Fibroblast of peridontal ligament (primary cell): Measurements from ENCODE around the gene INHA.

ENCODE experiments used
- DNase-seq: peaks from one replicate; pipeline ENCODE4 v3.0.0-alpha.2; 2010; ENCODE audit errors: extremely low read depth

INHA gene, protein sequence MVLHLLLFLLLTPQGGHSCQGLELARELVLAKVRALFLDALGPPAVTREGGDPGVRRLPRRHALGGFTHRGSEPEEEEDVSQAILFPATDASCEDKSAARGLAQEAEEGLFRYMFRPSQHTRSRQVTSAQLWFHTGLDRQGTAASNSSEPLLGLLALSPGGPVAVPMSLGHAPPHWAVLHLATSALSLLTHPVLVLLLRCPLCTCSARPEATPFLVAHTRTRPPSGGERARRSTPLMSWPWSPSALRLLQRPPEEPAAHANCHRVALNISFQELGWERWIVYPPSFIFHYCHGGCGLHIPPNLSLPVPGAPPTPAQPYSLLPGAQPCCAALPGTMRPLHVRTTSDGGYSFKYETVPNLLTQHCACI

DNA sequence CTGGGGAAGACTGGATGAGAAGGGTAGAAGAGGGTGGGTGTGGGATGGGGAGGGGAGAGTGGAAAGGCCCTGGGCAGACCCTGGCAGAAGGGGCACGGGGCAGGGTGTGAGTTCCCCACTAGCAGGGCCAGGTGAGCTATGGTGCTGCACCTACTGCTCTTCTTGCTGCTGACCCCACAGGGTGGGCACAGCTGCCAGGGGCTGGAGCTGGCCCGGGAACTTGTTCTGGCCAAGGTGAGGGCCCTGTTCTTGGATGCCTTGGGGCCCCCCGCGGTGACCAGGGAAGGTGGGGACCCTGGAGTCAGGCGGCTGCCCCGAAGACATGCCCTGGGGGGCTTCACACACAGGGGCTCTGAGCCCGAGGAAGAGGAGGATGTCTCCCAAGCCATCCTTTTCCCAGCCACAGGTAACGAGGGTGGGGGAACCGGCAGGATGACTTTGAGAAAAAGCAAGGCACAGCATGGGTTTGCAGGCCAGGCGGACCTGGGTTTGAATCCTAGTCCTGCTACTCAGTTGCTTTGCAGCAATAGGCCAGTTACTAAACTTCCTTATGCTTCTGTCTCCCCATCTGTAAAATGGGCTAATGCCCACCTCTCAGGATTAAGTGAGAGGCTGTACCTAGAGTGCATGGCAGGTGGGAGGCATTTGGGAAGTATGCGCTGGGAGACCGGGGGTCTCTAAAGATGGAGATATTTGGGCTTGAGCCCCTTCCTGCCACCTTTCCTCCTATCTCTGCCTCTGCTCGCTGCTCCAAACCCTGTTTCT is at the start of gene INHA:
TSS of gene INHA (plus strand) at position 74 of the 765 bp plus-strand sequence. CDS start at position 139, 65 bp downstream.
- no peak for DNase-seq

DNA sequence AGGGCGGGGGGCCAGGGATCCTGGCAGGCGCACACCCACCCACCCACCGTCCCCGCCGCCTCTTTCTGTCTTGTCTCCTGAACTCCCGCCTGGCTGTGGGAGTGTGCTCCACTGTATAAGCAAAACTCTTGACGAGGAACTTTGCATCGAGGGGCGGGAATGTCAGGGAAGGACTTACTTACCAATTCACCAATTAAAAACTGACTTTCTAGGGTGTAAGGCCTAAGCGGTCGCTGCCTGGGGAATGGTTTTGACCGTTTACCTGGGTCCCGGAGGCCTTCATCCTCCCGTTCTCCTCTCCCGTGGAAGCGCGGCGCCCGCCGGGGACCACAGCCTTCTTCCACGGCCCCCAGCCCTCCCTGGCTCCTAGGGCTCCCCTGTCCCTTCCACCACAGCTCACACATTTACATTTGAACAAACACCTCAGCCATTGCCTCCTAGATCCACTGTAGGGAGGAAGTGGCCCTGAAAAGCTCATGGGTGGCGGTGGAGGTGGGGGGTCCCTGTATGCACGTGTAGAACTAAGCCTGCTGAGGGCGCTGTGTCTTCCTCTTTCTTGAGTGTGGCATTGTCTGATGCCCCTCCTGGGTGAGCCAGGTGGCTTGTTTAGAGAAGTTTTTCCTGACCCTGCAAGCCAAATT is 49.0 kb upstream of the INHA start:
- no peak for DNase-seq

DNA sequence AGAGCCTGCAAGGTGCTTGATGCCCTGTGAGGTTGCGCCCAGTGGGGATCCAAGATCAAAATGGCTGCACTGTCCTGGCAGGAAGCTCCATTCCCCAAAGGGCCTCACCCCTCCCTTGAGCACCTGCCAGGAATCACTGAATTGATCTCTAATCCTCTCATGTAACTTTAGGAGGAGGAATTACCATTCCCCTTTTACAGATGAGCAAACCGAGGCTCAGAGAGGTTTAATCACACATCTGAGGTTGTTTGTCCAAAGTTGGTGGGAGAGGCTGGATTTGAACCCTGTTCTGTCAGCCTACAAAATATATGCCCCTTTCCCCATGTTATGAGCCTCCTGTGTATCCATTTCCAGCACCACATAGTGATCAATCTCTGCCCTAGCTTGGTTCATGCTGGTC is 47.3 kb upstream of the INHA start:
- DNase-seq, result no peak

DNA sequence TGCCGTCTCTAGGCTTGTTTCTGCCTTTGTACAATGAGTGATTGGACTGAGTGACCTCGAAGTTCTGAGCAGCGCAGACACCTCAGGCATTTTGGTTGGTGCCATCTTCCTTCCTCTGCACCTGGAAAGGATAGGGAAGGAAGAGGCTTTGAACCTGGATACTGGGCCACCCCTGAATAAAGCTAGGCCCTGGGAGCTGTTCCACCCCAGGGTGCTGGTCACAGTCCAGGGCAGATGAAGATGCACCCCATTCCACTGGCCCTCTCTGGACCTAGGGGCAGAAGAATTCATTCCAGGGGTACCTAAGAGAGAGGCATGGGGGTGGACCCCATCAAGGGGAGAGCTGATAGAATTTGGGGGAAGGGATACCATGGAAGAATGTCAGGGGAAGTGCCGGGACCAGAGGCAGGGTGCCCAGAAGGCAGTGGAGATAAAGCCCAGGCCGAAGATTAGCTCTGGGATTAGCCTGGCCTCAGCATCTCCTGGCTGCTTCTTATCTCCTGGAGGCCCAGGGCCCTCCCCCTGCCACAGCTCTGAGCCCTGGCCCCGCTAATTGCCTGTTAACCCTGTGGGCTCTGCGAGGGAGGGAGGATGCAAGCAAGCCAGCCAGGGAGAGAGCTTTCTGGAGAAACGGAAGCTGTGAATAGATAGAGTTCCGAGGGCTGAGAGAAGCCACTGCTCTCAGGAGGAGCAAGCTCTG is 46.4 kb upstream of the INHA start:
- no peak for DNase-seq

DNA sequence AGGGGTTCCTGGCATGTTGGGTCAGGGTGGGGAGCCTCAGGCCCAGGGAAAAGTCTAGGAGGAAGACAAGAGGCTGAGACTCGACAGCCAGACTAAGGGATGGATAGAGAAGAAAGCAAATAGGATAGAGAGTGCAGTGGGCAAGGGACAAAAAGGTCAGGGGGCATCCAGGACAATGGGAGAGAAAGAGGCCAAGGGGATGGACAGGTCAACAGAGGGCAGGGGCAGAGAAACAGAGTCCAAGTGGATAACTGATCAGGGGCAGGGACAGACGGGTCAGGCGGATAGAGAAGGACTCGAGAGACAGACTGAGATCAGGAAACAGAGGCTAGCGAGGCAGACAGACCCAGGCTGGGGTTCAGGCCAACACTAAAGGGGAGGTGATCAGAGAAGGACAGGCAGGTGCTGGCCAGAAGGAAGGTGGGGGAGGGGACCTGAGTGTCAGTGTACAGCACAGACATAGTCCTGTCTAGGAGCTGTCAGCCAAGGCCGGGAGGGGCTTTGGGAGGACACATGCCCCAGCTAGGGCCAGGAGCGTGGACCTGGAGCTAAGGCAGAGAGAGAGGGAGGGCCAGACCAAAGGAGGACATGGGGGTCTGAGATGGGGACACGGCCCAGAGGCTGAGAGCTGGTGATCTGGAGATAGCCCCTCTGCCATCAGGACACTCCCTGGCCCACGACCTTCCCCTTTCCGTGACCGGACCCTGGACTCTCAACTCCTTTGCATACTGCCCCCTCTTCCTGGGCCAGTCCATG is 45.6 kb upstream of the INHA start:
- DNase-seq, result no peak

DNA sequence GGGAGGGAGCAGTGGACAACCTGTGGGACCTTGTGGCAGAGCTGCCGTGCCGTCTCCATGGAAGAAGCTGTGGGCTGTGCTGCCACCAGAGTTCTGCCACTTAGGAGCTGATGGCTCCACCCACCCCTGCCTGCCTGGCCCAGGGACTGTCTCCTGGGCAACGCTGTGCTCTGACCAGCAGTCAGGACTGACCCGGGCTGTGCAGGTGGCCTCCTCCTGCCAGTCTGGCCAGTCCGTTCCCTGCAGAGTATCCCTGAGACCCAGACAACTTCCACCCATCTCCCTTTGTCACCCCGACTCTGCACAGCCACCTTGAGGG is 45.1 kb upstream of the INHA start:
- DNase-seq, result no peak

DNA sequence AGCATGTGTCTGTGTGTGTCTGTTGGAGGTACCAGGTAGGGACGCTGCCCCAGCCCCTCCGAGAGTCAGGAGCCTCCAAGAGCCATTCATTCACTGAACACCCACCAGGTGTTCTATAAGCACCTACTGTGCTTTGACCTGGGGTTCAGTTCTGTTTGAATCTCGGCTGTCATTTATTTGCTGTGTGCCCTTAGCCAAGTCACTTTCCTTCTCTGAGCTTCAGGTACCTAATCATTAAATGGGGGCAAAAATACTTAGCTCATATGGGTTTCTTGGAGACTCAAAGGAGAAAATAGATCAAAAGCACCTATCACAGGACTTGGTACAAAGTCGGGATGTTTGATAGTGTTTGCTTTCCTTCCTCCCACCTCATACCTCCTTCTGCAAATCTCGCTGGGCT is 44.6 kb upstream of the INHA start:
- no peak for DNase-seq

DNA sequence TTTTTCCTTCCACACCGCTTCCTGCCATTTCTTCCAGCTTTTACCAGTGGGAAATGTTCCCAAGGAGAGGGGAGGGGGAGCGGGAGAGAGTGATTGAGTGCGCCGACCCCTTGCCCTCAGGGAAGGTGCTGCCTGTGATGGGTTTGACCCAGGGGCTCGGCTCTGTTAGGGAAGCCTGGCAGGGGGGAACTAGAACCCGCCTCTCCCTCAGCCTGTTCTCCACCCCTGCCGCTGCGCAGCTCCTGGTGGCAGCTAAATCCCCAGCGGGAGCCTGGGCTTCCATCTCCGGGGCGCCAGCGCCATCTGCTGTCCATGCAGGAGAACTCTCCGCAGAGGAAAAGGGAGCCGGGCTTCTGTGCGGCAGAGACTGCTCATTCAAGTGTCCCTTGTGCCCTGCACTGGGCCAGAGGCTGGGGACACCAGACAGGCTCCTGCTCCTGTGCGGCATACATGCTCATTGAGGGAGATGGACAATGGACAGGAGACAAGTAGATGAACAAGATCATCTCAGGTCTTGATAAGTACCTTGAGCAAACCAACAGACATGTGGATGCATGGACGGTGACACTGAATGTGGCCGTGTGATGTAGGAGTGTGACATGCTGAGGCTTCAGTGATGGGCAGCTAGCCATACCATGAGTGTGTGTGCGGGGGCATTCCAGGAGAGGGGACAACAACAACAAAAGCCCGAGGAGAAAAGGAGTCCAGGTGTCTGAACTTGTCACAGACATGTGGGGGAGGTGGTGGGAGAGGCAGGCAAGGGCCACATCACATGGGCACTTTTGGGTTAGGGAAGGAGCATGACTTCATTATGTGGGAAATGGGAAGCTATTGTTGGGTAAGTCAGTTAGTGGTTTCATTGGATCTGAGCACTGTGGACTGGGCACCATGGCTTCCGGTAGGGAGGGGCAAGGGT is 41.8 kb upstream of the INHA start:
- DNase-seq, result peak; percentile 81

DNA sequence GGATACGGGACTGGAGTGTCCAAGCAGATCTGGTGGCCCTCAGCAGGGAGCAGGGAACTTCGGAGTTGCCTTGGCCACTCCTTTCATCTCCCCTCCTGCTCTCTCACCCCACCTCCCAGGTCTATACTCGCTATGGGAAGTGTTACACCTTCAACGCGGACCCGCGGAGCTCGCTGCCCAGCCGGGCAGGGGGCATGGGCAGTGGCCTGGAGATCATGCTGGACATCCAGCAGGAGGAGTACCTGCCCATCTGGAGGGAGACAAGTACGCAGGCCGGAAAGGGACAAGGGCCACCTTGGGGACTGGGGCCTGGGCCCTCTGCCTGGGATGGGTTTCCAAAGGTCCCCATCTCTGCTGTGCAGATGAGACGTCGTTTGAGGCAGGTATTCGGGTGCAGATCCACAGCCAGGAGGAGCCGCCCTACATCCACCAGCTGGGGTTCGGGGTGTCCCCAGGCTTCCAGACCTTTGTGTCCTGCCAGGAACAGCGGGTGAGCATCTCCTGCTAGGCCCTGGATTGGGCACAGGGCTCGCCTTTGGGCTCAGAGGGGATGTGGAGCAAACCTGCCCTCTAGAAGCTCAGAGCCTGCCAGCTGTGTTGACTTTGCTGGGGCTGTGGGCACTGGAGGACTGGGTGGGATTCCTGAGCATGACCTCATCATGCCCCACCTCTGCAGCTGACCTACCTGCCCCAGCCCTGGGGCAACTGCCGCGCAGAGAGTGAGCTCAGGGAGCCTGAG is 40.3 kb upstream of the INHA start:
- DNase-seq, result no peak

DNA sequence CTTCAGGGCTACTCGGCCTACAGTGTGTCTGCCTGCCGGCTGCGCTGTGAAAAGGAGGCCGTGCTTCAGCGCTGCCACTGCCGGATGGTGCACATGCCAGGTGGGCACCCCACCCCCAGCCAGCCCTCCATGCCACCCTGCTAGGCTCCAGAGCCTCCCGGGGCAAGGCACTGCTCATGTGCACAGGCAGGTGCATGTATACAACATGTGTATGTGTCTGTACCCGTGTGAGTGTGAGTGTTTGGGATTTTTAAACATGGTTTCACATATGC is 39.8 kb upstream of the INHA start:
- no peak for DNase-seq

DNA sequence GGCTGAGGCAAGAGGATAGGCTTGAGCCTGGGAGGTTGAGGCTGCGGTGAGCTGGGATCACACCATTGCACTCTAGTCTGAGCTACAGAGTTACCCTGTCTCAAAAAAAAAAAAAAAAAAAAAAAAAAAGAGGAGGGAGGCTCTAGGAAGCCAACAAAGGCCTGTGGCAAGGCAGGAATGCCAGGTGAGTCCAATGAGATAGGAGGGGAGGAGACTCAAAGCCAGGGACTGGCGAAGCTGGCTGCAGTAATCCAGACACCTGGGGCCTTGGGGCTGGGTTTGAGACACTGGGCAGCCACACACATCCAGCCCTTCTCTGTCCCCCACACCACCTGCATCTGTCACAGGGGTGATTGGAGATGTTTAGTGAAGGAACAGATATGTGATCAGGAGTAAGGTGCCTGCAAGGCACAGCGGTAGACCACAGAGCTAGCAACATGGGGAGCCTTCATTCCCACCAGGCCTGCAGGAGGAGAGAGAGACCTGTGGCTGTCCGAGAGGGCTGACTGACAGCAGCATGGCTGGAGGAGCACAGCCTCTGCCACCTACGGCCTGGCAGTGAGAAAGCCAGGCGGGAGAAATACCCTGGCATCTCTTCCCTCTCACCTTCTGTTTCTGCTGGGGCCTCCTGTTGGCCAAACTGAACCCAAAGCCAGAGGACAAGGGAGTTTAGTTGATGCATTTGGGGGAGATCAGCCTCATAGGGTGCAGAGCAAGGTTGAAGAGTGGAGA is 38.0 kb upstream of the INHA start:
- DNase-seq, result no peak

DNA sequence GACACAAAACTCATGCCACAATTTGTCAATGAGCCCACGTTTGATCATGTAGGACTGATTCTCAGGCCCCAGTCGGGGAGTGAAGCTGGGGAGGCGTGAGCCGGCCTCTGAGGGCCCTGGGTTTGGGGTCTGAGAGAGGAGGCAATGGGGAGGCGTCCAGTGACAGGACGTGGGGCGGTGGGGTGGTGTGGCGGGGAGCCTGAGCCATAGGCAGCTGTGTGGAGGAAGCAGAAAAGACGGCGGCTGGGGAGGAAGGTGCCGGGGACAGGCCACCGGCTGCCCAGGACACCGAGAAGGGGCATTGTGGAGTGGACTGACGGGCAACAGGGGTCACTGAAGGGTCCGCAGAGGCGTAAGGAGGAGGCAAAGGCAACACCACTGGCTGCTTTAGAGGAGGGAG is 35.7 kb upstream of the INHA start:
- no peak for DNase-seq

DNA sequence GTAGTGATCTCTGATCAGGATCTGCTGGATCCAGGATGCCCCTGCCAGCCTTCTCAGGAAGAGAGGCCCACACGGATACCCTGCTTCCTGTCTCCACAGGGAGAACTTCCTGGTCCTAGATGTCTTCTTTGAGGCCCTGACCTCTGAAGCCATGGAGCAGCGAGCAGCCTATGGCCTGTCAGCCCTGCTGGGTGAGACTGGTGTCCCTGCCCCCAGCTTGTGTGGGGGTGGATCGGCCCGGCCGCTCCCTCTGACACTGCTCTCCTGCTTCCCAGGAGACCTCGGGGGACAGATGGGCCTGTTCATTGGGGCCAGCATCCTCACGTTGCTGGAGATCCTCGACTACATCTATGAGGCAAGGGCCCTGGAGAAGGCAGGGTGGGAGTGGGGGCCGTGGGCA is 35.1 kb upstream of the INHA start:
- no peak for DNase-seq

DNA sequence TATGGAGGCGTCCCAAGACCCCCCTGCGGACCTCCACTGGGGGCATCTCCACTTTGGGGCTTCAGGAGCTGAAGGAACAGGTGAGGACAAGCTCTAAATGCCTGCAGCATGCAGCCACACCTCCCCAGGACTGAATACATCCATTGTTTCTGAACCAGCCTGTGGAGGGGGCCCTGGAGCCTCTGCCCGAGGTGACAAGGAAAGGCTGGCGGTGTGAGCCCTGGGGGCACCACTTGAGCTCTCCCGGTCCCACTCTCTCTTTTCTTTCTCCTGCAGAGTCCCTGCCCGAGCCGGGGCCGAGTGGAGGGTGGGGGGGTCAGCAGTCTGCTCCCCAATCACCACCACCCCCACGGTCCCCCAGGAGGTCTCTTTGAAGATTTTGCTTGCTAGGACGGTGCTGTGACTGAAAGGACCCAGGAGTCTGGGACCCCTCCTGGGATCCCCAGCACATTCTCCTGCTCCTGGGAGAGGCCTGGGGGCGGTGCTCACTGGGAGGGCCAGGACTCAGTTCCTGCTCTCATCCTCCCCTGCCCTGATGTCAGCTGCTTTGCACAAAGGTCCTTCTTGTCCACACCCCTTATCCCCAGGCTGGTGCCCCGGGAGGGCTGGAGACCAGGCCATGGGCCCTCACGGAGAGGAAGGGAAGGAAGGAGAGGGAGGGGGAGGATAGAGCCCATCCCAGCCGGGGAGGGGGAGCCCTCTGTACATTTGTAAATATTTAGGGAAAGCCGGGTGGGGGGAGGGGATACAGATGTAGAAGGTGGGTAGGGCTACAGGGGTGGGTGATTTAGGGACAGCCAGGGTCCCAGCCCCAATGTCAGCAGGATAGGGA is 34.2 kb upstream of the INHA start:
- no peak for DNase-seq

DNA sequence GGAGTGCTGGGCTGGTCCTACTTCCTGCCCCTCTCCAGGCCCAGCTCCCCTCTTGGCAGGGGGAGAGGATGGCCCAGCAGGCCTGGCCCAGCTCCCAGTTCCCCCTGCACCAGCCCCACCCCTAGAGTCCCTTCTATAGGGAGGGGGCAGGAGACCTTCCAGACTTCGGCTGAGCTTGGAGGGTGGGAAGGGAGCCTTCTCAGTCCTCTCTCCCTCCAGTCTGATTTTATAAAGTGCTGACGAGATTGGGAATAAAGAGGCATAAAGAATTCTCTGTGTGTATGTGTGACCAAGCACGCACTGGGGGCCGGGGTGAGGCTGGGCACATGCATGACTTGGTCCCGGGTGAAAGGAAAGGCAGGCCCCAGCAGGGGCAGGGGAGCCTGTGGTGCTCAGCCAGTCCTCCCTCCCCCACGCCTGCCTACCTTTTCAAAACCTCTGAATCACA is 33.6 kb upstream of the INHA start:
- DNase-seq, result no peak

DNA sequence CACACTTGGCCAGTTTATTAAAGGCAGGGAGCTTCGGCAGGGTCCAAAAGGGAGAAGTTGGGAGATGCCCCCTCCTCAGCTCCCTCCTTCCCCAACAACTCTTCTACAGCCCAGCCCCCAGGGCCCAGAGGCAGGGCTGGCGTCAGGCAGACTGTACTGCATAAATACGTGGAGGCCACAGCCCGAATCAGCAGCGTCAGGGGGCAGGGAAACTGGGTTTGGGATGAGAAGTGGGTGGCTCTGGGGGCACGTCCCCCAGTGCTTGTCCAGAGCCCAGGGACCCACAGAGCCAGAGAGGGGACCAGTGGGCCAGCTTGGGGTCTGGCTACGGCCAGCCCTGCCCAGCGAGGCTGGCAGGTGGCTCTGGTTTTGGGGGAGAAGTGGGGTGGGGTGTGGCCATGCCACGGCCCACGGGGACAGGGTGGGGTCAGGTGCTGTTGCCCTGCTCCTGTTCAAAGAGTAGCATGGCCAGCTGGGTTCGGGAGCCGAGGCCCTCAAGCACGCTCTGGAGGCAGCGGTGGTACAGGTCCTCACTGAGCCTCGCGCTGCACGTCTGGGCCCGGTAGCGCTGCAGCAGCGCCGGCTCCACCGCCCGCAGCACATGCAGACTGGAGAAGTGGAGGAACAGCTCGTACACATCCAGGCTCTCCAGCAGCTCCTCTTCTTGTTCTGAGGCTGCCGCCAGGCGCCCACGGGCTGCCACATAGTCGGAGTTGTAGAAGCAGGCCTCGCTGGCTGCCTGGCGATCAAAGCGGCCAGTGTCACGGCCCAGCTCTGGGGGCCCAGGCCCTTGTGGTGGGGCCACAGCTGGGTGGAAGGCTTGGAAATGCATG is 32.9 kb upstream of the INHA start:
- DNase-seq, result no peak

DNA sequence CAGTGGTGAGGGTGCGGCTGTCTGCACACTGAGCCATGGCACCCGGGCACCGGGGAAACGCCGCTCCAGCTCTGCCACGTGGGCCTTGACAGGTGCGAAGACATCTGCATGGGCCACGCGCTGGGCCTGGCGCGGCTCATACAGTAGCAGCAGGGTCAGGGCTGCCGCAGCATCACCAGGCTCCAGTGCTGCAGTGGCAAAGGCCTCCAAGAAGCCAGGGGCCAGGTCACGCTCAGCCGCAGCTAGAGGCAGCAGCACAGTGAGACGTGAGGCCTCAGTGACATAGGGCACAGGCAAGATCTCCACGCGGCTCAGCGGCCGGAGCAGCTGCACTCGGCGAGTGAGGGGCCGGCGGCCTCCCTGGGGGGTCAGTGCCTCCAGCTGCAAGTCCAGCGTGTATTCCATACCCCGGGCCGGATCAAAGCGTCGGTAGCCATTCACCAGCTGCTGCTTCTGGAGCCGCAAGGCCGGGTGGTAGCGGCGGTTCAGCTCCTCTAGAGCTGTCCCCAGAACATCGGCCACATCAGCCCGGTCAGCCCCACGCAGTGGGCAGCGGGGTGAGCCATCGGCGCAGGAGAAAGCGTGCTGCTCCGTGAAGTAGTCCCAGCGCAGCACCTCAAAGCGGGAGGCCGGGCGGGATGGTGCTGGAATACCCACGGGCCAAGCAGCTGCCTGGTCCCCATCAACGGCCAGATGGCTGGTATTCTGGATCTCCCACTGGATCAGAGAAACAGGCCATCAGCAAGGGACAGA is 32.0 kb upstream of the INHA start:
- DNase-seq, result no peak
